HFF-Myc (cell line): ENCODE data around the gene SERPINB6.
A peak's percentile ranks its signal among the peaks of the same experiment; 100 is the strongest.

Source experiments
- DNase-seq: peaks from one replicate; pipeline ENCODE4 v3.0.0-alpha.2; 2011; ENCODE audit warnings: low read depth; ENCODE audit errors: extremely low read depth
- H3K4me3 ChIP-seq: replicated peaks from 2 replicates; pipeline ENCODE4 v1.5.1; 2011; ENCODE audit warnings: low read depth, mild to moderate bottlenecking, control low read depth, low read length
- TF ChIP-seq, protein P1 (sequence below): IDR thresholded peaks from 2 replicates; pipeline ENCODE4 v1.5.1; 2012; ENCODE audit warnings: mild to moderate bottlenecking, low read depth, low read length, control low read depth; ENCODE audit errors: missing control alignments

SERPINB6 gene

DNA sequence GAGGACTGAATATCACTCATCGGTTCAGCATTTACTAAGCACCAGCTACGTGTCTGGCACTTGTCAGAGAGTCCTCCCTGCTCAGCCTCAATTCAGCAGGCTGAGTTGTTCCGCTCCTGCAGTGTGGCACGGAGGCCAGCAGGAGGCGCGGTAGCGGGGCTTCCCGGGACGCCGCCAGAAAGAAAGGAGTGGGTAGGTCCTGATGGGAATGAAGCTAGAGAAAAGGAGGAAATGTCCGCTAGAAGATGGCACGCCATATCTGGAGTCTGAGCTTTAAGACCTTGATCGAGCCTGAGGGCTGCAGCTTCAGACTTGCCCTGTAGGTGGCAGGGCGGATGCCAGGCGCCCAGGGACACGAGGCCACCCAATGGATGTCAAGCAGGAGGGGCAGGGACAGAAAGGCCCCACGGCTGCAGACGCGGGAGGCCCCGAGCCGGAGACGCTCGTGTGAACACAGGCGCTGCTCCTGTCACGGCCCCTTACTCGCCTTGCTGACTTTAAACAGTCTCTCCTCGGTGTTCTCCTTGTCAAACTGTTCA lies 18.7 kb downstream of the SERPINB6 start:
- no peak overlapping the region for H3K4me3 ChIP-seq
- peak; percentile 85 for DNase-seq
- TF ChIP-seq, protein P1, sequence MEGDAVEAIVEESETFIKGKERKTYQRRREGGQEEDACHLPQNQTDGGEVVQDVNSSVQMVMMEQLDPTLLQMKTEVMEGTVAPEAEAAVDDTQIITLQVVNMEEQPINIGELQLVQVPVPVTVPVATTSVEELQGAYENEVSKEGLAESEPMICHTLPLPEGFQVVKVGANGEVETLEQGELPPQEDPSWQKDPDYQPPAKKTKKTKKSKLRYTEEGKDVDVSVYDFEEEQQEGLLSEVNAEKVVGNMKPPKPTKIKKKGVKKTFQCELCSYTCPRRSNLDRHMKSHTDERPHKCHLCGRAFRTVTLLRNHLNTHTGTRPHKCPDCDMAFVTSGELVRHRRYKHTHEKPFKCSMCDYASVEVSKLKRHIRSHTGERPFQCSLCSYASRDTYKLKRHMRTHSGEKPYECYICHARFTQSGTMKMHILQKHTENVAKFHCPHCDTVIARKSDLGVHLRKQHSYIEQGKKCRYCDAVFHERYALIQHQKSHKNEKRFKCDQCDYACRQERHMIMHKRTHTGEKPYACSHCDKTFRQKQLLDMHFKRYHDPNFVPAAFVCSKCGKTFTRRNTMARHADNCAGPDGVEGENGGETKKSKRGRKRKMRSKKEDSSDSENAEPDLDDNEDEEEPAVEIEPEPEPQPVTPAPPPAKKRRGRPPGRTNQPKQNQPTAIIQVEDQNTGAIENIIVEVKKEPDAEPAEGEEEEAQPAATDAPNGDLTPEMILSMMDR: peak; percentile 100

DNA sequence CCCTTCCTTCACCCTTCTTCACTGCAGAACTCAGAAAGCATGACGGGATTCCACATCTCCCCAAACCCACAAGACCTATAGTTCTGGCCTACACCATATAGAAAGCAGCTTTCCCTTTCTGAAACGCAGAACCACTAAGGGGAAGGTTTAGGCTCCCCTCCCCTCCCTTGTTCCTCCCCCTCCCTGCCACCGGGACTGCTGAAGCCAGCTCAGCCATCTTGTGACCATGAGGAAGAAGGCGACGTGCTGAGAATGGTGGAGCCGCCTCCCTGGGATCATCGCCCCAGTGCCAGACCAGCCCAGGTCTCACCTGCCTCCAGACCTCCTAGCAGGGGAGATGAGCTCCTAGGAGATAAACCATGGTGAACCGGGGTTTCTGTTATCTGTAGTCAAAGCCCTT lies 19.6 kb downstream of the SERPINB6 start:
- TF ChIP-seq, protein P1: no peak
- H3K4me3 ChIP-seq: no peak overlapping the region
- no peak for DNase-seq

DNA sequence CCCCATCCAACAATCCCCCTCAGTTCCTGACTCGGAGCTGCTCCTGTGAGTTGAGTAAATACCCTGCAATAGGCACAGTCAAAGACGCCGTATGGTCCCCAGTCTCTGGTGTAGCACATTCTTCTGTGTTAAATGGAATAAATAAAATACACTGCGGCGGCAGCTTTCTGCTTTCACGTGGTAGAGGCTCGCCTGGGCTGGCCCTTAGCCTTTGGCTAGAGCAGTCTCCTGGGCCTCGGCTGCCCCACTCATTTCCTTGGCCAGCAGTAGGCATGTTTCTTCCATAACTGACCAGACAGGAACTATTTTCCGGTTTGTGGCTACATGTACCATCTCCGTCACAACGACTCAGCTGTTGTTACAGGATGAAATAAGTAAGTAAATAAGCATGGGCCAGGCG lies 20.7 kb downstream of the SERPINB6 start:
- H3K4me3 ChIP-seq: no peak overlapping the region
- TF ChIP-seq, protein P1: no peak
- no peak for DNase-seq

DNA sequence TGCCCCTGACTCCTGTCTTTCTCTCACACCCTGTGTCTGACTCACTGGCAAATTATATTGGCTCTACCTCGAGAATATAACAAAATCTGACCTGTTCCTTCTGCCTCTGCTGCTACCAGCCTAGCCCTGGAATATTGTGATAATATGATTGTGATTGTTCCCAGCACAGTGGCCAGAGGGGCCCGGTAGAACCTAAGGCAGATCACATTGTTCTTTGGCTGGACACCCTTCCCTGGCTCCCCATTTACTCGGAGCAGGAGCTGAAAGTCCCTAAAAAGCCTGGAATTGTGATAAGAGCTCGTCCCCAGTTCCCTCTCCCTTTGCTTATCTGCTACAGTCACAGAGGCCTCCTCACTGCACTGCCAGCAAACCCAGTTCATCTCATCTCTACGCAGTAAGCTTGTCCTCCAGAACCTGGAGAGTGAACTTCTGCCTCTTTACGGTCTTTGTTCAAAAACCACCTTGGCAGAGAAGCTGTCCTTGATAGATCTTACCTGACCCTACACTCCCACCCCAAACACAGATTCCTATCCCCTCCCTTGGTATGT lies 21.8 kb downstream of the SERPINB6 start:
- DNase-seq: no peak
- TF ChIP-seq, protein P1: no peak
- no peak overlapping the region for H3K4me3 ChIP-seq

DNA sequence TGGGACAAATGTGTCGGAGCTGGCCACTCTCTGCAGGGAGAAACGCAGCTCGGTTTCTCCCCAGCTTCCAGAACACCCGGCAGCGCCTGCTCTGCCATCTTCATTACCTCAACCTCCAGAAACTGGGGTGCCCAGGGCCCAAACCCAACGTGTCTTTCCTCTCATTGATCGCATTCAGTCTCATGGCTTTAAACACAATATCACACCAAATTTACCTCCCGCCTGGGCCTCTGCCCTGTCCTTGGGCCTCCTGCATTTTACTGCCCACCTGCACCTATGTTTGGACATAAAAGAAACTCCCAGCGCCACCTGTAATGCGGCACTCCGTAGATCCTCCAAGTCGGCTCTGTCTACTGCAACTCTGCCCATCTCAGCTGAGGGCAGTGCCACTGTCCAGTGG lies 22.2 kb downstream of the SERPINB6 start:
- H3K4me3 ChIP-seq: no peak overlapping the region
- DNase-seq: no peak
- TF ChIP-seq, protein P1: no peak

DNA sequence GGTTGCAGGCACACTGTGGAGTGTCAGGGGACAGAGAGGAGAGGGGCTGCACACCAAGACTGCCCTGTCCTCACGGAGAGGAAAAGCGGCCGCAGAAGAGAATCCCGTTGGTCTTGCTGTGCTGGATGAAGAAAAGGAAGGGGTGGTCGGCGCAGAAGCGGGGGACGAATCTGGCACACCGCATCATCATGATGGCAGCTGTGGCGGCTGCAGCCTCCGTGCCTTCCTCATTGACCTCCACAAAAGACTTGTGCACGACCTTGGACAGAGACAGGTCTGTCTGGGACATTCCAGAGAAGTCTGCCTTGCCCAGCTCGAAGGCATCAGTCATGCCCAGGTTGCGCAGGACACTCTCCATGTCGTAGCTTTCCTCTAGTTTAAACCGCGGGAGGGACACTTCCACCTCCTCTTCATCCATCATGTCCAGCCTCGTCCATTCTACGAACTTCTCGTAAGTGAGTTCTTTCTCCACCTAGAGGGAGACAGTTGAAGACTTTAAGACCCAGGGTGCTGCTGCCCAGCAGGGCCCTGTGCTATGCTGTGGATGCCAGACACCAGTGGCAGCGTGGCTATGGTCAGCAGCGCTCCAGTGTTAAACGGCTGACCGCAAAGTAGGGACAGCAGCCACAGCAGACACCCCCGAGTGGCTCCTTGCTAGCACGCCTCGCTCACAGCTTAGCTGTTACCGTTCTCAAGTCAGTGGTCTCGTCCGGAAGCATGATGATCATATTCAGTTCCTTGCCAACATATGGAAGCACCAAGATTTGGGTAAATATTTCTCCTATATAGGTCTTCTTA lies 22.9 kb downstream of the SERPINB6 start:
- no peak overlapping the region for H3K4me3 ChIP-seq
- no peak for DNase-seq
- TF ChIP-seq, protein P1: no peak
